Fibroblast of skin of abdomen (primary cell): ENCODE measurements around the gene PDCL2. TPM values are rescaled to one million over a fixed set of nuclear protein-coding genes. Genes with fewer than 3 reads are reported as not detected.
"Not testable (repeated sequence)": the region's sequence is repeated elsewhere in the genome, so short reads cannot be mapped to it uniquely, and the experiment has no call there.

Experiments used
- DNase-seq: peaks from one replicate; pipeline ENCODE4 v3.0.0-alpha.2; 2013
- polyA plus RNA-seq, 2 experiments: library from polyadenylated mRNA; unstranded; fragments of 120-200 nt; gene quantifications; one replicate each; pipeline ENCODE4 v1.2.1, GENCODE V29; 2013; ENCODE audit not compliant: insufficient read length in 2 of 2

The PDCL2 gene
- polyA plus RNA-seq (2013, experiment 1 of 2; ENCODE audit: insufficient read length): not detected
- not detected for polyA plus RNA-seq (2013, experiment 2 of 2; ENCODE audit: insufficient read length)

GRCh38 chr4:55592014-55592413, at the start of gene PDCL2:
PDCL2 (minus strand) TSS chr4:55592245; CDS start chr4:55592109, 136 bp downstream.
- no peak for DNase-seq

- DNase-seq: no peak
These were observed 45.3 kb upstream of the PDCL2 start for GRCh38 chr4:55637272-55637820.

GRCh38 chr4:55636656-55636999, 44.6 kb upstream of the PDCL2 start:
- no peak for DNase-seq

GRCh38 chr4:55635741-55636655, 44.0 kb upstream of the PDCL2 start, which contains the start of gene NMU:
NMU (minus strand) TSS chr4:55636298; CDS start chr4:55636192, 106 bp downstream.
- peak; percentile 3 for DNase-seq

- no peak for DNase-seq
These were observed 43.2 kb upstream of the PDCL2 start for GRCh38 chr4:55635282-55635681.

- DNase-seq: no peak
These were observed 42.5 kb upstream of the PDCL2 start for GRCh38 chr4:55634417-55635128.

- no peak for DNase-seq
These were observed 41.9 kb upstream of the PDCL2 start for GRCh38 chr4:55633903-55634302.

GRCh38 chr4:55625835-55626234, 33.8 kb upstream of the PDCL2 start:
- no peak for DNase-seq

- not testable (repeated sequence) for DNase-seq
These were observed 32.0 kb upstream of the PDCL2 start for GRCh38 chr4:55624063-55624462.

- no peak for DNase-seq
These were observed 26.6 kb upstream of the PDCL2 start for GRCh38 chr4:55618546-55619143.

- no peak for DNase-seq
These were observed 25.6 kb upstream of the PDCL2 start for GRCh38 chr4:55617587-55618197.

GRCh38 chr4:55615008-55615407, 23.0 kb upstream of the PDCL2 start:
- DNase-seq: no peak

GRCh38 chr4:55613621-55614020, 21.6 kb upstream of the PDCL2 start:
- no peak for DNase-seq

GRCh38 chr4:55612341-55612740, 20.3 kb upstream of the PDCL2 start:
- no peak for DNase-seq

GRCh38 chr4:55611358-55612059, 19.5 kb upstream of the PDCL2 start:
- no peak for DNase-seq

- DNase-seq: no peak
These were observed 18.3 kb upstream of the PDCL2 start for GRCh38 chr4:55610381-55610780.

GRCh38 chr4:55609393-55609866, 17.4 kb upstream of the PDCL2 start:
- DNase-seq: peak; percentile 36

GRCh38 chr4:55608591-55608990, 16.5 kb upstream of the PDCL2 start:
- DNase-seq: no peak

- DNase-seq: no peak
These were observed 13.0 kb upstream of the PDCL2 start for GRCh38 chr4:55604996-55605395.

- DNase-seq: no peak
These were observed 8.6 kb upstream of the PDCL2 start for GRCh38 chr4:55600640-55601039.

- DNase-seq: no peak
These were observed 6.6 kb upstream of the PDCL2 start for GRCh38 chr4:55598641-55599040.

- no peak for DNase-seq
These were observed 3.9 kb downstream of the PDCL2 start for GRCh38 chr4:55588160-55588559.
